Stimulated activated CD4-positive, alpha-beta T cell treated with anti-CD3 and anti-CD28 coated beads, Interleukin-1b, Interleukin-23, amount 100 ng/mL, for 24 hours (primary cell): Measurements from ENCODE around the gene SPEF2.
"Not testable (repeated sequence)": the region's sequence is repeated elsewhere in the genome, so short reads cannot be mapped to it uniquely, and the experiment has no call there.

Experiments
- DNase-seq, 4 experiments: peaks; one replicate each; pipeline ENCODE4 v3.0.0-alpha.2; 2020; ENCODE audit warnings: low read depth in 4 of 4, low spot score in 1 of 4

SPEF2 gene

DNA sequence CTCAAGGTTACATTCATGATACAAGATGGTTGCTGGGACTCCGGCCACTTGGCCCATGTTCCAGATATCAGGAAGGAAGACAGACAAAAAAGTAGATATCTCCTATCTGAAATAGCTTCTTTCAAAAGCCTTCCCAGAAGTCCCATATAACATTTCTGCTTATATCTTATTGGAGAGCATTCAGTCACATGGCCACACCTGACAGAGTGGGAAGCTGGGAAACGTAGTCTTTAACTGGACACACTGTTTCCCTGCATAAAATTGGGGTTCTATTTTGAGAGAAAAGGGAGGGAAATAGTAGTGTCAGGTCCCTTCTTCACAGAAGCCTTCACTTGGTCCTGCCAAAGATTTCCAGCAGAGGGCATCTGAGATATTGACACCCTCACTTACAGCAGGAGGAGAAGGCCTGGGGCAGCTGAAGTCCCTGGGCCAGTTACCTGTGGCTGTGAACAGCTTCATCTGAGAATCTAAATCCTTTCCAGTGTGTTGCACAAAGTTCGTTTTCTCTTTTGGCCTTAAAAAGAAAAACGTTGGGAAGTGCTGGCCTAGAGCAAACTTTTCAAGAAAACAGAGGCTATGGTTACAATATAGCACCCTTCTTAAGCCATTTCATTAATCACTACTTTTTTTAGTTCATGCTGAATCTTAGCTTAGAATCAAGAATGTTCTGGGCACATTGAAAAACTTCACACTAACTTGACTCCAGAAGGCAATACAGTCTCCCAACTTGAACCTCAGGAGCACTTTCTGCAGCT, 33.5 kb downstream of the SPEF2 start:
- DNase-seq, result peak; percentile 13 to 36 (median 29)

DNA sequence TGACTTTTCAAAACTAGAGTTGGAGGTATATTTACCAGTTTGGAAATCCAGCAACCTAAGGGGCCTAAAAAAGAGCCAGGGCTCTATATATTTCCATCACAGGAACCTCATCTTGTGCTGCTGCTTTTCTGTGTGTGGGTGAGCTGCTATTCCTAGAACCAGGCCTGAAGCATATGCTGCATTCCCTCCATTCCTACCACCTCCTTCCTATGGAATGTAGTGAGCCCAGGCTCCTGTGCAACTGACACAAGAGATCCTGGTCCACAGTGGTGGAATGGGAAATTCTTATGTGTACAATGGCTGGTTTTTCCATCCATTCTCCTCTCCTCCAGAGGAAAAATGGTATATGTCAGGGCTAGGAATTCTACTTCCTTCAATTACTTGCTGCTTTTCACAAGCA, 39.1 kb downstream of the SPEF2 start:
- DNase-seq, result no peak

DNA sequence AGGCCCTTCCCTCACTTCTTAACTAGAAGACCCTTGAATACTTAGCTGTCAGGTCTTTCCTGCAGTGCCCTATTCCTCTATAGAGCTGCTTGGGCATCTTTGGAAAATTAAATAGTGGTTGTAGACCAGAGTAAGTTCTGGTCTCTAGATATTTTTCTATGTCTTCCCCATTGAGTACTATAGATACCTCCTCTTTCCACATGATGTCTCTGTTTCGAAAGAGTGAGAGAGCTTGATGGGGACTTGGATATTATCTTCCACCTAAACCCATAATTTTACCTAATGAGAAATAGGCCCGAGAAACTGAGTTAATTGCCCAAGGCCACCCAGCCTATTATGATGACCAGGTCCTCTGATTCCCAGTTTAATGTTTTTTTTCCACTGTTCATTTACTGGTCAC, 40.2 kb downstream of the SPEF2 start:
- no peak for DNase-seq

- no peak for DNase-seq
Measured at GRCh38 chr5:35659556-35659955, 41.9 kb downstream of the SPEF2 start.

- DNase-seq, result no peak
Measured at GRCh38 chr5:35660451-35660850, 42.8 kb downstream of the SPEF2 start.

GRCh38 chr5:35664584-35664983, 46.9 kb downstream of the SPEF2 start:
- no peak for DNase-seq

DNA sequence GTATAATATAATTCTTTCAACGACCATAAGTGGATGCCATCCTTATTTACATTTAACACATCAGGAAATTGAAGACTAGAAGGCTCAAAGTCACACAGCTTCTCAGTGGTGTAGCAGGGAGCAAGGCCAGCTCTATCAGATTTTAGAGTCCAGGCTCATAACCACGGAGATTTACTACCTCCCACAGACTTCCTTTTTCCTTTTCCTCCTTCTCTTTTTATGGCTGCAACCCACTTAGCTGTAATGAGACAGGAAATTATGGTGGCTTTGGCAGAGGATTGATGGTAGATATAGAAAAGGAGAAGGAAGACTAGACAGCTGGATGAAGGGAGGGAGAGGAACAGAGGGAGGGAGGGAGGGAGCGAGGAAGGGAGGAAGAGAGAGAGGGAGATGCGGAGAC, 47.4 kb downstream of the SPEF2 start:
- DNase-seq, result no peak

DNA sequence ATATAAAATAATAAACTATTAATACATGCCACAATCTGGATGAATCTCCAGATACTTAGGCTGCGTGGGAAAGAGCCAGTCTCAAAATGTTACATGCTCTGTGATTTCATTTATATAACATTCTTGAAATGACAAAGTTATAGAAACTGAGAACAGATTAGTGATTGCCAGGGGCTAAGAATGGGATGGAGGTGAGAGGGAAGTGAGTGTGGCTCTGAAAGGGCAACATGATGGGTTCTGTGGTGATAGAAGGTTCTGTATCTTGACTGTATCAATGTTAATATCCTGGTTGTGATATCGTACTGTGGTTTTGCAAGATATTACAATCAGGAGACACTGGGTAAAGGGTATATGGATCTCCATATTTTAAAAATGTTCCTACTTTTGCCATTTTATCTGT, 50.7 kb downstream of the SPEF2 start:
- DNase-seq, result no peak

GRCh38 chr5:35668794-35669193, 51.1 kb downstream of the SPEF2 start:
- no peak for DNase-seq

DNA sequence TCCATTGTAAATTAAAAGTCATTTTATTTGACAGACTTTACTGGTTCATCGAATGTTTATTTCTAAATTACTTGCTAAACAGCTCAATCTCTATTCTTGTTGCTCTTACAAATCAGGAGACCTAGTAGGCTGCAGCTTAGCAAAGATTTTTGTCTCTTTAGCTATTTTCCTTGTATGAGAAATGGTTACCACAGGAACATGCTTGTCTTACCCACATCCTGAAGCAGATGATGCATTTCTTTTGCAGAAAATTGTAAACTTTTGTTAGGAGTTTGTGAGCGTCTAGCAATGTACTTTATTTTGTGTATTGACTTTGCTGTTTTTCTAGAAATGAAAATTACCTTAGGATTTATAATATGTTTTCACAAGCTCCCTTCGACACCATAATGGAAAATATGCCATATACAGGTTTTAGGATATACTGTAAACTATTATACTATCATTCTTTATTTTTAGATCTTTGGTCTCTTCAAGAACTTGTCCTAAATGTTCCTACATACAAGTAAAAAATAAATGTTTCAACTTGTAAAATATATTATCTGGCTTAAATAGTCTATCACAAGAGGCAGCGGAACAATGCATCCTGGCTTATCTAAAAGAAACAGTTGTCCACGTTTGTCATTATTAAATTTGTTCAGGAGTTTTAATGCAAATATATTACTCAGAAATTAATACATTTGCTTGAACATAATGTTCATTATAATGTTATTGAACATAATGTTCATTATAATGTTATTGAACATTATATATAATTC, 54.1 kb downstream of the SPEF2 start:
- DNase-seq, result no peak

DNA sequence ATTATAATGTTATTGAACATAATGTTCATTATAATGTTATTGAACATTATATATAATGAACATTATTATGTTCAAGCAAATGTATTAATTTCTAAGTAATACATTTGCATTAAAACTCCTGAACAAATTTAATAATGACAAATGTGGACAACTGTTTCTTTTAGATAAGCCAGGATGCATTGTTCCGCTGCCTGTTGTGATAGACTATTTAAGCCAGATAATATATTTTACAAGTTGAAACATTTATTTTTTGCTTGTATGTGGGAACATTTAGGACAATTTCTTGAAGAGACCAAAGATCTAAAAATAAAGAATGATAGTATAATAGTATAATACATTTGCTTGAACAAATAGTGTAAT, 54.6 kb downstream of the SPEF2 start:
- not testable (repeated sequence) for DNase-seq

- DNase-seq, result no peak
Measured at GRCh38 chr5:35672995-35673394, 55.3 kb downstream of the SPEF2 start.

- DNase-seq, result no peak
Measured at GRCh38 chr5:35674049-35674448, 56.4 kb downstream of the SPEF2 start.

DNA sequence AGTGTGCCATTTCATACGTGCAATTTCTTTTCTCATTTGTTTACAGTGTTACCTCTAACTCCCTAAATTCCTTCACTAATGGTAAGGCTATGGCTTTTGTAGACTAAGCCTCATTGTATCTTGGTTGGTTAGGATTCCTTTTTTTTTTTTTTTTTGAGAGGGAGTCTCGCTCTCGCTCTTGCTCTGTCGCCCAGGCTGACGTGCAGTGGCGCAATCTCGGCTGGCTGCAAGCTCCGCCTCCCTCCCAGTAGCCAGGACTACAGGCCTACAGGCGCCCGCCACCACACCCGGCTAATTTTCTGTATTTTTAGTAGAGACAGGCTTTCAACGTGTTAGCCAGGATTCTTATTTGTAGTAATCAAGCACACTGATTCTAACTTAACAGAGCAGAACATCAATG, 57.7 kb downstream of the SPEF2 start:
- DNase-seq, result no peak

DNA sequence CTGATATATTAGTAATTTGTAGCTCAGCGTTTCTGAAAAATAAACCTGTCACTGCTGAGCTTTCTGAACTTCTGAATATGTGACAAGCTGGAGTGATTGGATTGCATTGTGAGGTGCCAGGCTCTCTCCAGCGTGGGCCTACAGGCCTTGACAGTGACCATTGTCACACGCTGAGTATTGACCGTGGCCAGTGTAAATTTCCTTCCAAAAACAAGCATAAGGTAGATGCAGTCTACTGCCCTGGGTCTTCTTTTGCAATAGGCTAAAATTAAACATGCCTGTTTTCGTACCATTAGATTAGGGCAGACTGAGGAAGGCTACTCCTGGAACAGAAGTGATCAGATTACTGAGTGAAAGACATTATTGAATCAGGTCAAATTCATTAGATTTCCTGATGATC, 60.2 kb downstream of the SPEF2 start:
- DNase-seq, result no peak

- DNase-seq, result no peak
Measured at GRCh38 chr5:35678661-35679060, 61.0 kb downstream of the SPEF2 start.

DNA sequence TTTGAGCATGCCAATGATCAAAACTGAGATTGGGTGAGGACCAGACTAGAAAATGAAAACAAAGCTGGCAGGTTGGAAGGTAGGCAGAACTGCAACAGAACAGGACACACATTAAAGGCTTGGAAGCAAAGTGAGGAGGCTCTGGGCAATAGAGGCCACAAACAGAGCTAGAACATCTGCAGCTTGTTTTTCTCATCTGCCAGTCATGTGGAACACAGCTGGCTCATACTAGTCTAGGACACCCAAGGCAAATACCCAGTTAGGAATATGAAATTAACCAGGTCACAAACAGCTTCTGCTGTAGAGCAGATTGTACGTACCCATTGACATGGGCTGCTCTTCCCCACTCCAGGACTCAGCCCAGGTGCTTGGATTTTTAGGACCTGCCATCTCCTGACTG, 61.7 kb downstream of the SPEF2 start:
- no peak for DNase-seq

- no peak for DNase-seq
Measured at GRCh38 chr5:35681911-35682310, 64.2 kb downstream of the SPEF2 start.

GRCh38 chr5:35683466-35683865, 65.8 kb downstream of the SPEF2 start:
- no peak for DNase-seq

DNA sequence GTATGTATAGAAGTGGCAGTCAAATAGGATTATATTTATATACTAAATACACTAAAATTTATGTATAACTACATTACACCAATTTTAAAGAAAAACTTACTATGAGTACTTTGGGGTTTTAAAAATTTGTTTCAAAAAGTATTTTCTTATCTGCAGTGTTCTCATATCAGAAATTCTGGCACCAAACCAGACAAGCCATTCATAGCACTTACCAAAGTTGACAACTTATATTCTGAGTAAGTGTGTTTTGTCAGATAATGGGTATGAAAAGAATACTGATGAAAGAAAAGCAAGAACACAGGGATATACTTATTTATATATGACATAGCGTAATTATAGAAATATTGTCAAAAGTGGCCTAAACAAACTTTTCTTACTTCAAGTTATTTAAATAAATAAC, 67.5 kb downstream of the SPEF2 start:
- DNase-seq, result no peak

GRCh38 chr5:35687961-35688360, 70.3 kb downstream of the SPEF2 start:
- no peak for DNase-seq

DNA sequence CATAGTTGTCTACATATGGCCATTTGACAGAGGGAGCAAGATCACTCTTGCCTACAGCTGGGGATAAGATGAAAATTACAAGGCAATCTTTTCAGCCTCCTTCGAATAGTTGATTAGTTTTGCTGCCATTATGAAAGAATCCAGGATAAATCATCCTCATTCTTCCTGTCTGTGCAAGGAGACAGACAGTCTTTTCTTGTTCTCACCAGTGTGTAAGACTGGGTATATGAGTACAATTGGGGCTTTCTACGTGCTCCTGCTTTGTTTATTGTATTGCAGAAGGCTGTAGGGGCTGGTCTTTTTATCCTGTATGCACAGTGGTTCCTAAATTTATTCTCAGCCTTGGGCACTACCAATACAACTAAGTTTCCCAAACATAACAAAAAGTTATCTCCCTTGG, 76.8 kb downstream of the SPEF2 start:
- DNase-seq, result no peak
